Liver (tissue), 9 donors: ENCODE results near the gene TWF1. TPM values are rescaled to one million over a fixed set of nuclear protein-coding genes. Genes with fewer than 3 reads are reported as not detected.
A peak's percentile ranks its signal among the peaks of the same experiment; 100 is the strongest.

ENCODE experiments used
- DNase-seq: peaks from one replicate; pipeline ENCODE4 v3.0.0-alpha.2; 2017; ENCODE audit warnings: low spot score
- H3K27ac ChIP-seq, 2 donors: one replicate each; pipeline ENCODE4 v1.7.0; 2013; ENCODE audit warnings: inconsistent platforms in 2 of 2, low read length in 2 of 2, control low read depth in 1 of 2, low read depth in 1 of 2, mild to moderate bottlenecking in 1 of 2
- H3K27me3 ChIP-seq, 4 donors: one replicate each; pipeline versions ENCODE4 v1.6.1 to v1.7.0; 2013; ENCODE audit warnings: low read length in 3 of 4, inconsistent platforms in 1 of 4, mild to moderate bottlenecking in 1 of 4, moderate library complexity in 1 of 4; ENCODE audit not compliant: control insufficient read depth in 4 of 4, insufficient read depth in 4 of 4
- H3K36me3 ChIP-seq, 4 donors: one replicate each; pipeline versions ENCODE4 v1.6.1 to v1.7.0; 2013; ENCODE audit warnings: low read length in 3 of 4, mild to moderate bottlenecking in 3 of 4, low read depth in 1 of 4, moderate library complexity in 1 of 4; ENCODE audit not compliant: control insufficient read depth in 4 of 4, insufficient read depth in 3 of 4
- H3K4me1 ChIP-seq, 4 donors: one replicate each; pipeline versions ENCODE4 v1.6.1 to v1.7.0; 2013; ENCODE audit warnings: low read length in 3 of 4, mild to moderate bottlenecking in 3 of 4, moderate library complexity in 1 of 4; ENCODE audit not compliant: control insufficient read depth in 4 of 4, insufficient read depth in 4 of 4
- H3K4me3 ChIP-seq, 3 donors: one replicate each; pipeline versions ENCODE4 v1.6.1 to v1.7.0; 2013; ENCODE audit warnings: low read length in 3 of 3, control low read depth in 1 of 3, low read depth in 1 of 3, mild to moderate bottlenecking in 1 of 3
- H3K9ac ChIP-seq, 2 donors: one replicate each; pipeline ENCODE4 v1.7.0; 2013; ENCODE audit warnings: low read length in 2 of 2, mild to moderate bottlenecking in 2 of 2, moderate library complexity in 2 of 2, control low read depth in 1 of 2, low read depth in 1 of 2
- H3K9me3 ChIP-seq, 4 donors: one replicate each; pipeline versions ENCODE4 v1.6.1 to v1.7.0; 2013; ENCODE audit warnings: low read length in 3 of 4; ENCODE audit not compliant: control insufficient read depth in 4 of 4
- ATF3 ChIP-seq: IDR thresholded peaks from 2 replicates; pipeline ENCODE4 v1.6.1; 2016; ENCODE audit warnings: antibody characterized with exemption
- CTCF ChIP-seq: fragments of 150-350 bp; IDR thresholded peaks from 2 replicates; pipeline ENCODE4 v1.5.1; 2017; ENCODE audit warnings: improper control_type of control experiment, low read depth, low read length; ENCODE audit not compliant: missing input control
- EGR1 ChIP-seq, 2 donors: IDR thresholded peaks; 2 replicates each; pipeline ENCODE4 v1.6.1; 2016 to 2018; ENCODE audit warnings: antibody characterized with exemption in 2 of 2, low read depth in 2 of 2
- FOXA1 ChIP-seq: IDR thresholded peaks from 2 replicates; pipeline ENCODE4 v1.6.1; 2016; ENCODE audit warnings: antibody characterized with exemption
- FOXA2 ChIP-seq: IDR thresholded peaks from 2 replicates; pipeline ENCODE4 v1.6.1; 2016; ENCODE audit warnings: antibody characterized with exemption
- GABPA ChIP-seq, 2 donors: IDR thresholded peaks in 1 of 2; conservative IDR thresholded peaks in 1 of 2; 2 replicates each; pipeline ENCODE4 v1.6.1; 2016; ENCODE audit warnings: antibody characterized with exemption in 2 of 2, mild to moderate bottlenecking in 1 of 2, moderate library complexity in 1 of 2
- HNF4A ChIP-seq, 2 donors: conservative IDR thresholded peaks; 2 replicates each; pipeline ENCODE4 v1.6.1; 2016; ENCODE audit warnings: antibody characterized with exemption in 2 of 2, mild to moderate bottlenecking in 2 of 2
- HNF4G ChIP-seq: IDR thresholded peaks from 2 replicates; pipeline ENCODE4 v1.6.1; 2016; ENCODE audit warnings: antibody characterized with exemption
- JUND ChIP-seq, 2 donors: IDR thresholded peaks; 2 replicates each; pipeline ENCODE4 v1.6.1; 2016; ENCODE audit warnings: antibody characterized with exemption in 2 of 2
- MAX ChIP-seq: IDR thresholded peaks from 2 replicates; pipeline ENCODE4 v1.6.1; 2016; ENCODE audit warnings: antibody characterized with exemption
- NR2F2 ChIP-seq: IDR thresholded peaks from 2 replicates; pipeline ENCODE4 v1.6.1; 2016; ENCODE audit warnings: antibody characterized with exemption
- RAD21 ChIP-seq, 2 donors: IDR thresholded peaks; 2 replicates each; pipeline ENCODE4 v1.6.1; 2016; ENCODE audit warnings: antibody characterized with exemption in 2 of 2, mild to moderate bottlenecking in 2 of 2
- REST ChIP-seq: IDR thresholded peaks from 2 replicates; pipeline ENCODE4 v1.6.1; 2016; ENCODE audit warnings: antibody characterized with exemption, mild to moderate bottlenecking
- RXRA ChIP-seq, 2 donors: IDR thresholded peaks; 2 replicates each; pipeline ENCODE4 v1.6.1; 2017 to 2018; ENCODE audit warnings: antibody characterized with exemption in 2 of 2, mild to moderate bottlenecking in 1 of 2
- SP1 ChIP-seq: IDR thresholded peaks from 2 replicates; pipeline ENCODE4 v1.6.1; 2018; ENCODE audit warnings: antibody characterized with exemption, mild to moderate bottlenecking
- TAF1 ChIP-seq: conservative IDR thresholded peaks from 2 replicates; pipeline ENCODE4 v1.6.1; 2016; ENCODE audit warnings: antibody characterized with exemption, mild to moderate bottlenecking
- YY1 ChIP-seq: IDR thresholded peaks from 2 replicates; pipeline ENCODE4 v1.6.1; 2016; ENCODE audit warnings: antibody characterized with exemption, mild to moderate bottlenecking
- ZBTB33 ChIP-seq: IDR thresholded peaks from 2 replicates; pipeline ENCODE4 v1.6.1; 2016; ENCODE audit warnings: antibody characterized with exemption
- WGBS: extraction: QIAGEN DNeasy Blood & Tissue Kit; methylation state at CpG from one replicate; pipeline ENCODE4 v1.1.7; 2013; 5-methylcytosine and 5-hydroxymethylcytosine counted together
- polyA plus RNA-seq, 2 donors: library from polyadenylated mRNA; stranded (reverse) in 1 of 2; unstranded in 1 of 2; fragments of 200-250 nt in 1 of 2; fragments of >200 nt in 1 of 2; fragmentation: Nextera tagmentation in 1 of 2; extraction: Ambion mirVana in 1 of 2; gene quantifications; one replicate each; pipeline versions ENCODE4 v1.2.1 to v1.2.3, GENCODE V29; 2013 to 2015
- total RNA-seq, 2 donors: library from RNA; depleted of rRNA; stranded (reverse); fragments of >200 nt; gene quantifications; one replicate each; pipeline ENCODE4 v1.2.3, GENCODE V29; 2014
- donor health status: healthy.
- donor health status: healthy.
- donor health status: healthy.
- donor health status: healthy.
- donor health status: healthy.

TWF1 gene
- total and polyA plus RNA-seq, 4 donors = 25.6 to 32.5 (median 31.0) TPM

- peak within 1 kb of the TSS; percentile 30 to 99 for H3K9ac ChIP-seq
- H3K9me3 ChIP-seq = no peaks in the 10 kb centered on the region
- peaks cover 0 to 3% (median 0%) of the 10 kb centered on the region in 4 donors for H3K36me3 ChIP-seq
- H3K4me1 ChIP-seq = peaks cover 3 to 24% (median 13%) of the 10 kb centered on the region in 4 donors
- peak within 1 kb of the TSS; percentile 60 to 90 for H3K27ac ChIP-seq
- no peaks in the 10 kb centered on the region for H3K27me3 ChIP-seq
- DNase-seq = peak; percentile 93
- peak within 1 kb of the TSS; percentile 62 to 93 (median 66) for H3K4me3 ChIP-seq
- WGBS = under 1% methylated on average over 54 of the region's 54 CpGs
- TF ChIP-seq RAD21 (IDR thresholded peaks at IDR 0.05) (peak; percentile 27 to 36), NR2F2 (no peak), ZBTB33 (no peak), EGR1 (IDR thresholded peaks at IDR 0.05; ENCODE audit: low read depth in 2 of 2) (peak; percentile 75), RXRA (IDR thresholded peaks at IDR 0.05) (peak; percentile 15 to 37), TAF1 (peak; percentile 79), FOXA1 (no peak), GABPA (IDR thresholded peaks at IDR 0.05 in 1 of 2, conservative IDR thresholded peaks at IDR 0.05 in 1 of 2) (peak in 1 of 2 donors; percentile 59), JUND (IDR thresholded peaks at IDR 0.05) (no peak), MAX (peak; percentile 51), HNF4G (no peak), HNF4A (conservative IDR thresholded peaks at IDR 0.05) (peak; percentile 19 to 40), REST (no peak), YY1 (peak; percentile 84), CTCF (peak; percentile 35), SP1 (peak; percentile 56), ATF3 (peak; percentile 11), FOXA2 (no peak)
These were observed 47.2 kb downstream of the TWF1 start, which contains the start of the genes IRAK4 and PUS7L for GRCh38 chr12:43758728-43759563. Gene IRAK4 (plus strand): TSS chr12:43758951. CDS start chr12:43768112, 9,161 bp downstream. Gene PUS7L (minus strand): TSS chr12:43758790. CDS start chr12:43755245, 3,545 bp downstream.
